Common myeloid progenitor, CD34-positive (primary cell): ENCODE measurements around the gene HAPLN2.
A peak's percentile ranks its signal among the peaks of the same experiment; 100 is the strongest.

ENCODE experiments used
- CTCF ChIA-PET: fragments of 350-600 bp; sonication (Branson Sonifier 250); formaldehyde crosslinking; loops from one replicate; lab custom pipeline; 2021; ENCODE audit warnings: antibody characterized with exemption; lab: Charles Lee
- POLR2A ChIA-PET: fragments of 350-600 bp; sonication (Branson Sonifier 250); formaldehyde crosslinking; loops from one replicate; lab custom pipeline; 2021; ENCODE audit warnings: antibody characterized with exemption; lab: Charles Lee
- DNase-seq, 3 donors: peaks; one replicate each; pipeline versions ENCODE4 v3.0.0 to v3.0.0-alpha.2; 2013
- H3K27ac ChIP-seq, 2 experiments: 1 replicate in 1 of 2; 2 replicates in 1 of 2; pipeline ENCODE4 v1.7.0; 2013; ENCODE audit warnings: inconsistent platforms in 2 of 2, low read length in 2 of 2, mild to moderate bottlenecking in 2 of 2, low read depth in 1 of 2, moderate library complexity in 1 of 2; ENCODE audit not compliant: severe bottlenecking in 2 of 2, insufficient read depth in 1 of 2, poor library complexity in 1 of 2
- H3K27me3 ChIP-seq, 5 experiments: replicated peaks in 2 of 5; 1 replicate in 3 of 5; 2 replicates in 2 of 5; pipeline versions ENCODE4 v1.6.1 to v1.7.0; 2013; ENCODE audit warnings: low read length in 4 of 5, mild to moderate bottlenecking in 2 of 5, moderate library complexity in 2 of 5, inconsistent platforms in 1 of 5; ENCODE audit not compliant: insufficient read depth in 5 of 5, control insufficient read depth in 4 of 5
- H3K36me3 ChIP-seq, 4 experiments: 1 replicate in 2 of 4; 2 replicates in 2 of 4; pipeline versions ENCODE4 v1.6.1 to v1.7.0; 2013; ENCODE audit warnings: low read length in 3 of 4, control low read depth in 1 of 4, mild to moderate bottlenecking in 1 of 4; ENCODE audit not compliant: control insufficient read depth in 4 of 4, insufficient read depth in 4 of 4
- H3K4me1 ChIP-seq, 4 experiments: 1 replicate in 3 of 4; 2 replicates in 1 of 4; pipeline versions ENCODE4 v1.6.1 to v1.7.1; 2013; ENCODE audit warnings: low read length in 3 of 4, mild to moderate bottlenecking in 3 of 4, control low read depth in 1 of 4, inconsistent platforms in 1 of 4, moderate library complexity in 1 of 4; ENCODE audit not compliant: control insufficient read depth in 4 of 4, insufficient read depth in 4 of 4; ENCODE audit errors: control extremely low read depth in 1 of 4
- H3K4me3 ChIP-seq, 7 experiments: 1 replicate in 4 of 7; 2 replicates in 3 of 7; pipeline versions ENCODE4 v1.5.1 to v1.7.0; 2013; ENCODE audit warnings: mild to moderate bottlenecking in 7 of 7, low read length in 6 of 7, moderate library complexity in 6 of 7, inconsistent platforms in 2 of 7, low read depth in 2 of 7, control low read depth in 1 of 7; ENCODE audit not compliant: insufficient read depth in 4 of 7, control insufficient read depth in 1 of 7; ENCODE audit errors: extremely low read depth in 1 of 7
- H3K9me3 ChIP-seq, 5 experiments: 1 replicate in 4 of 5; 2 replicates in 1 of 5; pipeline versions ENCODE4 v1.6.1 to v1.7.1; 2013; ENCODE audit warnings: low read length in 4 of 5, mild to moderate bottlenecking in 2 of 5, inconsistent platforms in 1 of 5, low read depth in 1 of 5, moderate library complexity in 1 of 5; ENCODE audit not compliant: control insufficient read depth in 4 of 5, insufficient read depth in 2 of 5; ENCODE audit errors: control extremely low read depth in 1 of 5
- WGBS: methylation state at CpG from one replicate; pipeline ENCODE4 v1.1.5; 2013; ENCODE audit not compliant: insufficient coverage; 5-methylcytosine and 5-hydroxymethylcytosine counted together

HAPLN2 gene

GRCh38 chr1:156642265-156643048 lies 23.2 kb downstream of the HAPLN2 start:
- peak in 1 of 3 donors; percentile 26 for DNase-seq

GRCh38 chr1:156643049-156643777 lies 24.0 kb downstream of the HAPLN2 start:
- POLR2A ChIA-PET = interaction anchor here (0.5 to 1.2 kb wide), 3 partner anchors 14 to 37 kb away, joined by 3 read pairs; no protein-coding TSS in a partner anchor
- H3K9me3 ChIP-seq = no peaks in the 10 kb centered on the region
- no peaks in the 10 kb centered on the region for H3K36me3 ChIP-seq
- no peak for DNase-seq
- H3K4me1 ChIP-seq = peaks cover 8 to 35% (median 34%) of the 10 kb centered on the region in 4 experiments
- WGBS = 67% methylated on average over 1 of the region's 7 CpGs
- H3K27me3 ChIP-seq = peaks cover 4 to 84% (median 49%) of the 10 kb centered on the region in 5 experiments
- CTCF ChIA-PET = interaction anchor here (0.5 to 18.3 kb wide), 15 partner anchors 9 to 1143 kb away, joined by 3 to 275 read pairs (median 3); partner anchors contain the start of gene HAPLN2
- H3K27ac ChIP-seq = no peak overlapping the region
- H3K4me3 ChIP-seq = no peak overlapping the region

More at GRCh38 chr1:156642265-156643048, 23.2 kb downstream of the HAPLN2 start:
- POLR2A ChIA-PET = interaction anchor here (0.5 kb wide), 1 partner anchor 36 kb away, joined by 3 read pairs; no protein-coding TSS in a partner anchor
- Histone ChIP-seq H3K27ac (no peak overlapping the region), H3K27me3 (peaks cover 4 to 82% (median 49%) of the 10 kb centered on the region in 5 experiments), H3K36me3 (no peaks in the 10 kb centered on the region), H3K9me3 (no peaks in the 10 kb centered on the region), H3K4me1 (peaks cover 8 to 35% (median 34%) of the 10 kb centered on the region in 4 experiments), H3K4me3 (peak overlapping the region in 4 of 7 experiments; percentile 19 to 46 (median 40))
- 16% methylated on average over 40 of the region's 40 CpGs for WGBS
- CTCF ChIA-PET = interaction anchor here (0.5 to 18.3 kb wide), 13 partner anchors 13 to 1144 kb away, joined by 3 to 275 read pairs (median 3); partner anchors contain the start of gene HAPLN2

GRCh38 chr1:156643778-156644092 lies 24.5 kb downstream of the HAPLN2 start:
- Histone ChIP-seq H3K9me3 (no peaks in the 10 kb centered on the region), H3K27ac (no peak overlapping the region), H3K27me3 (peaks cover 4 to 84% (median 49%) of the 10 kb centered on the region in 5 experiments), H3K4me3 (peak overlapping the region in 2 of 7 experiments; percentile 14 to 43), H3K36me3 (no peaks in the 10 kb centered on the region), H3K4me1 (peaks cover 8 to 35% (median 34%) of the 10 kb centered on the region in 4 experiments)
- 0% methylated on average over 6 of the region's 7 CpGs for WGBS
- ChIA-PET CTCF (interaction anchor here (0.8 to 18.3 kb wide), 14 partner anchors 8 to 198 kb away, joined by 3 to 275 read pairs (median 4); partner anchors contain the start of gene HAPLN2), POLR2A (interaction anchor here (0.6 to 1.2 kb wide), 2 partner anchors 14 to 18 kb away, joined by 3 read pairs; no protein-coding TSS in a partner anchor)
- peak; percentile 88 to 95 (median 94) for DNase-seq

- Histone ChIP-seq H3K4me1 (peaks cover 8 to 35% (median 34%) of the 10 kb centered on the region in 4 experiments), H3K9me3 (no peaks in the 10 kb centered on the region), H3K4me3 (peak overlapping the region in 2 of 7 experiments; percentile 14 to 43), H3K36me3 (no peaks in the 10 kb centered on the region), H3K27me3 (peaks cover 4 to 84% (median 51%) of the 10 kb centered on the region in 5 experiments), H3K27ac (no peak overlapping the region)
- ChIA-PET POLR2A (interaction anchor here (0.6 to 1.2 kb wide), 2 partner anchors 15 to 18 kb away, joined by 3 read pairs; no protein-coding TSS in a partner anchor), CTCF (interaction anchor here (0.9 to 18.3 kb wide), 8 partner anchors 8 to 198 kb away, joined by 3 to 275 read pairs (median 6); partner anchors contain the start of gene HAPLN2)
- no CpG with 5 or more reads among the region's 3 CpGs for WGBS
- peak in 1 of 3 donors; percentile 31 for DNase-seq
These were observed 24.9 kb downstream of the HAPLN2 start for GRCh38 chr1:156644146-156644545.

GRCh38 chr1:156644640-156645039 lies 25.4 kb downstream of the HAPLN2 start:
- CTCF ChIA-PET = interaction anchor here (1.5 to 18.3 kb wide), 4 partner anchors 12 to 28 kb away, joined by 3 to 275 read pairs (median 44); partner anchors contain the start of gene HAPLN2
- no peak for DNase-seq
- Histone ChIP-seq H3K4me1 (peaks cover 8 to 35% (median 34%) of the 10 kb centered on the region in 4 experiments), H3K27me3 (peaks cover 4 to 84% (median 47%) of the 10 kb centered on the region in 5 experiments), H3K36me3 (no peaks in the 10 kb centered on the region), H3K27ac (no peak overlapping the region), H3K9me3 (no peaks in the 10 kb centered on the region), H3K4me3 (no peak overlapping the region)
- POLR2A ChIA-PET = no interaction called here
- WGBS = 80% methylated on average over 1 of the region's 1 CpG

- peaks cover 8 to 35% (median 34%) of the 10 kb centered on the region in 4 experiments for H3K4me1 ChIP-seq
- POLR2A ChIA-PET = no interaction called here
- DNase-seq = no peak
- no peaks in the 10 kb centered on the region for H3K9me3 ChIP-seq
- CTCF ChIA-PET = interaction anchor here (1.5 to 18.3 kb wide), 3 partner anchors 12 to 28 kb away, joined by 3 to 275 read pairs (median 72); no protein-coding TSS in a partner anchor
- WGBS = 89% methylated on average over 2 of the region's 3 CpGs
- H3K27me3 ChIP-seq = peaks cover 4 to 84% (median 46%) of the 10 kb centered on the region in 5 experiments
- H3K4me3 ChIP-seq = no peak overlapping the region
- H3K27ac ChIP-seq = no peak overlapping the region
- no peaks in the 10 kb centered on the region for H3K36me3 ChIP-seq
These were observed 25.8 kb downstream of the HAPLN2 start for GRCh38 chr1:156645056-156645455.
